Measurements from ENCODE around the gene DNASE1L1. TPM values are rescaled to one million over a fixed set of nuclear protein-coding genes. Genes with fewer than 3 reads are reported as not detected.
A peak's percentile ranks its signal among the peaks of the same experiment; 100 is the strongest.
"Not testable (repeated sequence)": the region's sequence is repeated elsewhere in the genome, so short reads cannot be mapped to it uniquely, and the experiment has no call there.

DNASE1L1 gene
- polyA plus RNA-seq, 10 donors, result 15.0 to 37.2 (median 32.3) TPM

GRCh38 chrX:154412468-154412867 lies 3.4 kb upstream of the DNASE1L1 start:
- no peak for DNase-seq

- peak in 2 of 3 donors; percentile 44 to 79 for DNase-seq
These were observed 2.9 kb upstream of the DNASE1L1 start for GRCh38 chrX:154411981-154412340.

GRCh38 chrX:154408659-154409221 lies 314 bp downstream of the DNASE1L1 start:
- no peak for DNase-seq

- no peak for DNase-seq
These were observed 4.3 kb downstream of the DNASE1L1 start for GRCh38 chrX:154404625-154405192.

GRCh38 chrX:154403858-154404257 lies 5.2 kb downstream of the DNASE1L1 start:
- no peak for DNase-seq

GRCh38 chrX:154403192-154403591 lies 5.9 kb downstream of the DNASE1L1 start:
- DNase-seq, result no peak

GRCh38 chrX:154402622-154403127 lies 6.4 kb downstream of the DNASE1L1 start:
- no peak for DNase-seq

GRCh38 chrX:154401918-154402621 lies 7.0 kb downstream of the DNASE1L1 start:
- no peak for DNase-seq

GRCh38 chrX:154401045-154401799 lies 7.8 kb downstream of the DNASE1L1 start:
- no peak for DNase-seq

- not testable (repeated sequence) for DNase-seq
These were observed 8.7 kb downstream of the DNASE1L1 start for GRCh38 chrX:154400369-154400817.

- no peak for DNase-seq
These were observed 9.3 kb downstream of the DNASE1L1 start for GRCh38 chrX:154399527-154400368.

- peak; percentile 80 to 91 (median 82) for DNase-seq
These were observed 10.2 kb downstream of the DNASE1L1 start for GRCh38 chrX:154398668-154399526.

GRCh38 chrX:154397888-154398667 lies 11.0 kb downstream of the DNASE1L1 start, which contains the start of gene RPL10:
RPL10 (plus strand) TSS chrX:154398377; CDS start chrX:154398520, 143 bp downstream.
- peak; percentile 95 to 97 (median 96) for DNase-seq

- DNase-seq, result peak; percentile 57 to 88 (median 73)
These were observed 11.8 kb downstream of the DNASE1L1 start for GRCh38 chrX:154396973-154397887.

- DNase-seq, result not testable (repeated sequence)
These were observed 12.7 kb downstream of the DNASE1L1 start for GRCh38 chrX:154396363-154396762.

GRCh38 chrX:154389812-154390747 lies 19.0 kb downstream of the DNASE1L1 start:
- DNase-seq, result not testable (repeated sequence)

GRCh38 chrX:154388649-154389048 lies 20.4 kb downstream of the DNASE1L1 start:
- DNase-seq, result not testable (repeated sequence)

All from muscle of back (tissue), 11 donors.